Subcutaneous abdominal adipose tissue (tissue), 5 donors: ENCODE measurements around the gene DAD1.
A peak's percentile ranks its signal among the peaks of the same experiment; 100 is the strongest.
"Not testable (repeated sequence)": the region's sequence is repeated elsewhere in the genome, so short reads cannot be mapped to it uniquely, and the experiment has no call there.

Experiments used
- H3K27ac ChIP-seq: one replicate; pipeline ENCODE4 v1.7.0; 2013; ENCODE audit warnings: low read depth, mild to moderate bottlenecking, inconsistent platforms, low read length, moderate library complexity
- H3K27me3 ChIP-seq, 5 donors: one replicate each; pipeline ENCODE4 v1.7.0; 2013; ENCODE audit warnings: low read length in 5 of 5, inconsistent platforms in 1 of 5; ENCODE audit not compliant: control insufficient read depth in 5 of 5, insufficient read depth in 4 of 5
- H3K36me3 ChIP-seq, 5 donors: one replicate each; pipeline ENCODE4 v1.7.0; 2013; ENCODE audit warnings: low read length in 5 of 5; ENCODE audit not compliant: control insufficient read depth in 5 of 5, insufficient read depth in 5 of 5
- H3K4me1 ChIP-seq, 5 donors: one replicate each; pipeline ENCODE4 v1.7.0; 2013; ENCODE audit warnings: low read length in 5 of 5, mild to moderate bottlenecking in 3 of 5, moderate library complexity in 1 of 5; ENCODE audit not compliant: control insufficient read depth in 5 of 5, insufficient read depth in 5 of 5
- H3K4me3 ChIP-seq, 5 donors: one replicate each; pipeline ENCODE4 v1.7.0; 2013; ENCODE audit warnings: low read length in 5 of 5, low read depth in 1 of 5
- H3K9ac ChIP-seq, 5 donors: one replicate each; pipeline ENCODE4 v1.7.0; 2013; ENCODE audit warnings: low read length in 5 of 5, mild to moderate bottlenecking in 4 of 5, moderate library complexity in 3 of 5
- H3K9me3 ChIP-seq, 5 donors: one replicate each; pipeline ENCODE4 v1.7.0; 2013; ENCODE audit warnings: low read length in 5 of 5; ENCODE audit not compliant: control insufficient read depth in 5 of 5
- donor health status: healthy.
- donor health status: healthy.
- donor health status: healthy.
- donor health status: healthy.
- donor health status: healthy.

DAD1 gene

GRCh38 chr14:22615765-22616164 lies 26.7 kb upstream of the DAD1 start:
- not testable (repeated sequence) for H3K27ac ChIP-seq, H3K9ac ChIP-seq, H3K27me3 ChIP-seq, H3K4me3 ChIP-seq, H3K9me3 ChIP-seq
- Histone ChIP-seq H3K36me3 (peaks cover 0 to 21% (median 14%) of the 10 kb centered on the region in 5 donors), H3K4me1 (peaks cover 3 to 19% (median 15%) of the 10 kb centered on the region in 5 donors)

GRCh38 chr14:22614240-22614799 lies 25.3 kb upstream of the DAD1 start:
- no peak overlapping the region for H3K9ac ChIP-seq
- no peaks in the 10 kb centered on the region for H3K9me3 ChIP-seq
- H3K27ac ChIP-seq: peak overlapping the region; percentile 63
- H3K27me3 ChIP-seq: no peaks in the 10 kb centered on the region
- H3K4me3 ChIP-seq: no peak overlapping the region
- peaks cover 3 to 19% (median 15%) of the 10 kb centered on the region in 5 donors for H3K4me1 ChIP-seq
- peaks cover 0 to 36% (median 28%) of the 10 kb centered on the region in 5 donors for H3K36me3 ChIP-seq

GRCh38 chr14:22613736-22614239 lies 24.8 kb upstream of the DAD1 start:
- H3K4me1 ChIP-seq: peaks cover 3 to 19% (median 15%) of the 10 kb centered on the region in 5 donors
- no peaks in the 10 kb centered on the region for H3K9me3 ChIP-seq
- H3K9ac ChIP-seq: no peak overlapping the region
- H3K27ac ChIP-seq: peak overlapping the region; percentile 63
- H3K4me3 ChIP-seq: no peak overlapping the region
- peaks cover 0 to 41% (median 31%) of the 10 kb centered on the region in 5 donors for H3K36me3 ChIP-seq
- H3K27me3 ChIP-seq: no peaks in the 10 kb centered on the region

GRCh38 chr14:22613106-22613695 lies 24.2 kb upstream of the DAD1 start:
- H3K9ac ChIP-seq: no peak overlapping the region
- H3K27me3 ChIP-seq: no peaks in the 10 kb centered on the region
- H3K36me3 ChIP-seq: peaks cover 0 to 47% (median 35%) of the 10 kb centered on the region in 5 donors
- peak overlapping the region; percentile 63 for H3K27ac ChIP-seq
- H3K4me1 ChIP-seq: peaks cover 3 to 19% (median 15%) of the 10 kb centered on the region in 5 donors
- H3K9me3 ChIP-seq: no peaks in the 10 kb centered on the region
- no peak overlapping the region for H3K4me3 ChIP-seq

- no peak overlapping the region for H3K27ac ChIP-seq
- H3K4me3 ChIP-seq: no peak overlapping the region
- no peaks in the 10 kb centered on the region for H3K9me3 ChIP-seq
- H3K9ac ChIP-seq: no peak overlapping the region
- H3K4me1 ChIP-seq: peaks cover 3 to 19% (median 15%) of the 10 kb centered on the region in 5 donors
- no peaks in the 10 kb centered on the region for H3K27me3 ChIP-seq
- peaks cover 12 to 69% (median 56%) of the 10 kb centered on the region in 5 donors for H3K36me3 ChIP-seq
Measured at GRCh38 chr14:22610931-22611330, 21.9 kb upstream of the DAD1 start.

DNA sequence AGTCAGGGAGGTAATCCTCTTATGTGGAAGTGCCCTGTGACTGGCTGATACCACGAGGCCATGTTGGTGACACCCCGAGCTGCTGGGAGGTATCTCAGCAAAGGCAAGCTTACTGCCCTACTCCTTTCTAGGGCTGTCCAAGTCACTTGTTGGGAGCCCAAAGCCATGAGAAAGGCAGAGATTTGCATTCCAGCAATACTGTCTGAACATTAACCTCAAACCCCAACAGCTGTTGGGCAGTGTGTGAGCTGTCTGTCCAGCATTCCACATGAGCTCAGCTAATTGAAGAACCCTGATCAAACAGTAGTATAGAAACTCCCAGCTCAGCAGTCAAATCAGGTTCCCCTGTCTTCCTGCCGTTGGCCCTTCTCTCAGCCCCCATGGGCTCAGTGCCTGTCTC lies 18.3 kb upstream of the DAD1 start:
- Histone ChIP-seq H3K27me3 (no peaks in the 10 kb centered on the region), H3K4me3 (no peak overlapping the region), H3K36me3 (peaks cover 22 to 99% (median 89%) of the 10 kb centered on the region in 5 donors), H3K27ac (no peak overlapping the region), H3K9me3 (no peaks in the 10 kb centered on the region), H3K4me1 (no peaks in the 10 kb centered on the region), H3K9ac (no peak overlapping the region)

GRCh38 chr14:22606380-22606779 lies 17.4 kb upstream of the DAD1 start:
- Histone ChIP-seq H3K4me3 (no peak overlapping the region), H3K27me3 (no peaks in the 10 kb centered on the region), H3K9ac (no peak overlapping the region), H3K9me3 (no peaks in the 10 kb centered on the region), H3K4me1 (no peaks in the 10 kb centered on the region), H3K36me3 (peaks cover 22 to 99% (median 90%) of the 10 kb centered on the region in 5 donors), H3K27ac (no peak overlapping the region)

DNA sequence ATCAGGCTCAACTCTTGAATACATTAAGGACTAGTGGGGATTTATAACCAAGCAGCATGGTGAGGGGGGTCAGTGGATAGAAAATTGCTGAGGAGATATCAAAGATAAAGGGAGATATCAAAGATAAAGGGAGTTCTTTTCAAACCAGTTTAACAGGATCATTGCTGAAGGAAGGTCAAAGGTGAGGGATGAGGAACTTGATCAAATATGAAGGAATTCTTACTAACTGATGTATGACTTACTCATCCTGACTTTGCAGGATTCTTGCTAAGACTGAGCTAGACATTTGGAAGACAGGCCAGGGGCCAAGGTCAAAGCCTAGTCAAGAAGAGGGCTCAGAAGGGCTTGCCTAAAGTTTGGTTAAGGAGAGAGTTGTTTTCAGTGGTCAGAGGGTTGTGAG lies 13.8 kb upstream of the DAD1 start:
- no peak overlapping the region for H3K9ac ChIP-seq
- H3K4me1 ChIP-seq: peaks cover 8 to 26% (median 22%) of the 10 kb centered on the region in 5 donors
- peaks cover 20 to 64% (median 61%) of the 10 kb centered on the region in 5 donors for H3K36me3 ChIP-seq
- H3K4me3 ChIP-seq: no peak overlapping the region
- no peak overlapping the region for H3K27ac ChIP-seq
- H3K27me3 ChIP-seq: no peaks in the 10 kb centered on the region
- no peaks in the 10 kb centered on the region for H3K9me3 ChIP-seq

GRCh38 chr14:22601996-22602395 lies 13.0 kb upstream of the DAD1 start:
- no peaks in the 10 kb centered on the region for H3K27me3 ChIP-seq
- H3K9ac ChIP-seq: no peak overlapping the region
- H3K4me3 ChIP-seq: no peak overlapping the region
- peaks cover 18 to 55% (median 52%) of the 10 kb centered on the region in 5 donors for H3K36me3 ChIP-seq
- H3K27ac ChIP-seq: no peak overlapping the region
- H3K4me1 ChIP-seq: peaks cover 8 to 33% (median 27%) of the 10 kb centered on the region in 5 donors
- no peaks in the 10 kb centered on the region for H3K9me3 ChIP-seq

- Histone ChIP-seq H3K9me3 (no peaks in the 10 kb centered on the region), H3K27me3 (no peaks in the 10 kb centered on the region), H3K4me1 (peaks cover 8 to 33% (median 27%) of the 10 kb centered on the region in 5 donors), H3K9ac (no peak overlapping the region), H3K4me3 (no peak overlapping the region), H3K36me3 (peaks cover 13 to 50% (median 48%) of the 10 kb centered on the region in 5 donors), H3K27ac (no peak overlapping the region)
Measured at GRCh38 chr14:22601456-22601855, 12.4 kb upstream of the DAD1 start.
